Heart left ventricle (tissue), 16 donors: ENCODE measurements around the gene SPO11. TPM values are rescaled to one million over a fixed set of nuclear protein-coding genes. Genes with fewer than 3 reads are reported as not detected.
A peak's percentile ranks its signal among the peaks of the same experiment; 100 is the strongest.

Source experiments
- ATAC-seq, 4 donors: fragments of 200-7000 bp; cut with Tn5 transposase; one replicate each; pipeline ENCODE4 v1.9.1; 2020 to 2022; ENCODE audit warnings: moderate library complexity in 4 of 4, mild to moderate bottlenecking in 3 of 4, moderate number of reproducible peaks in 1 of 4
- DNase-seq, 5 donors: peaks; one replicate each; pipeline ENCODE4 v3.0.0-alpha.2; 2020
- H3K27ac ChIP-seq, 12 donors: fragments of 200-600 bp; sonication (generic) in 4 of 12; one replicate each; pipeline versions ENCODE4 v1.5.0 to v1.8.0; 2016 to 2022; ENCODE audit warnings: mild to moderate bottlenecking in 2 of 12
- H3K27me3 ChIP-seq, 9 donors: fragments of 200-600 bp; sonication (generic) in 2 of 9; one replicate each; pipeline versions ENCODE4 v1.5.1 to v1.8.0; 2016 to 2022; ENCODE audit warnings: mild to moderate bottlenecking in 3 of 9
- H3K36me3 ChIP-seq, 9 donors: fragments of 200-600 bp; sonication (generic) in 2 of 9; one replicate each; pipeline versions ENCODE4 v1.5.0 to v1.8.0; 2018 to 2022; ENCODE audit warnings: mild to moderate bottlenecking in 2 of 9
- H3K4me1 ChIP-seq, 12 donors: fragments of 200-600 bp; sonication (generic) in 4 of 12; one replicate each; pipeline versions ENCODE4 v1.5.0 to v1.8.0; 2016 to 2022; ENCODE audit warnings: mild to moderate bottlenecking in 3 of 12
- H3K4me3 ChIP-seq, 12 donors: fragments of 200-600 bp; sonication (generic) in 4 of 12; one replicate each; pipeline versions ENCODE4 v1.5.0 to v1.8.0; 2017 to 2022; ENCODE audit warnings: mild to moderate bottlenecking in 9 of 12, moderate library complexity in 4 of 12
- H3K9me3 ChIP-seq, 12 donors: fragments of 200-600 bp; sonication (generic) in 4 of 12; one replicate each; pipeline versions ENCODE4 v1.5.0 to v1.8.0; 2016 to 2022; ENCODE audit warnings: mild to moderate bottlenecking in 1 of 12
- CTCF ChIP-seq, 12 donors: fragments of 200-600 bp; sonication (generic) in 4 of 12; IDR thresholded peaks; one replicate each; pipeline versions ENCODE4 v1.5.0 to v1.8.0; 2018 to 2022; ENCODE audit warnings: antibody characterized with exemption in 12 of 12, mild to moderate bottlenecking in 5 of 12
- POLR2A ChIP-seq, 2 donors: fragments of 450-650 bp; IDR thresholded peaks; one replicate each; pipeline ENCODE4 v1.6.1; 2017; ENCODE audit warnings: antibody characterized with exemption in 2 of 2, mild to moderate bottlenecking in 2 of 2, moderate library complexity in 2 of 2
- WGBS, 4 donors: extraction: QIAGEN DNeasy Blood & Tissue Kit in 2 of 4; methylation state at CpG; one replicate each; pipeline versions ENCODE4 v1.1.5 to v1.1.7; 2013 to 2018; 5-methylcytosine and 5-hydroxymethylcytosine counted together
- intact Hi-C, 10 donors: fragments of 100-400 bp; cut with DNase I; formaldehyde crosslinking; loops; one replicate each; pipeline versions ENCODE4 v1.11.1 to v1.14.2; 2022
- polyA plus RNA-seq, 2 donors: library from polyadenylated mRNA; stranded (reverse); fragments of 200-250 nt; gene quantifications; one replicate each; pipeline ENCODE4 v1.2.3, GENCODE V29; 2013
- total RNA-seq, 9 donors: library from RNA; depleted of rRNA in 2 of 9; stranded (reverse); fragments of >200 nt in 2 of 9; fragmentation: NEBNext Ultra II Directional in 3 of 9; extraction: Animal tissue kit (Norgen Biotek cat#: 25700) in 3 of 9; gene quantifications; one replicate each; pipeline versions ENCODE4 v1.1.0 to v1.2.4, GENCODE V29; 2016 to 2023
- donor health status: ischemic (EF 13 %, LVEDD 7.1; RV severe dilation, severe dysfunction).
- donor health status: healthy with polysubstance abuse.
- donor health status: DM: no; HTN: yes; CAD: no.
- donor health status: DM: no; HTN: no; CAD: no.
- donor health status: ischemic (EF 25% LVEDD 6.9; RV normal size, moderate dysfunction).
- donor health status: ischemic (EF 25% LVEDD 5.7; RV mildly dilated, moderate dysfunction).
- donor health status: healthy.
- donor health status: DM: yes; HTN: yes; CAD: no.
- donor health status: ischemic (EF 35%, LVEDD 5.7; RV mildly dilated, moderate dysfunction).
- donor health status: nonischemic (EF 11% LVEDD 7.7; RV severe dilation, severe dysfunction).
- donor health status: DM: yes; HTN: yes; CAD: no.
- donor health status: PGD.
- donor health status: ischemic (EF 29% LVEDD 5.4; RV normal size, mild dysfunction).
- donor health status: nonischemic (EF 23%, LVEDD 6.1; RV moderate dilation, normal function).

Gene SPO11
- total and polyA plus RNA-seq, 11 donors: not detected

- Histone ChIP-seq H3K36me3 (peaks cover 1 to 77% (median 55%) of the 10 kb centered on the region in 9 donors), H3K27me3 (no peaks in the 10 kb centered on the region), H3K27ac (no peak overlapping the region), H3K4me3 (no peak overlapping the region), H3K9me3 (no peaks in the 10 kb centered on the region), H3K4me1 (peaks cover 0 to 29% (median 8%) of the 10 kb centered on the region in 12 donors)
- TF ChIP-seq POLR2A (IDR thresholded peaks at IDR 0.05) (no peak), CTCF (IDR thresholded peaks at IDR 0.05) (no peak)
- ATAC-seq: no peak
- WGBS, 4 donors: 87 to 93% (median 90%) methylated on average over 4 of the region's 4 CpGs
- DNase-seq: no peak
- intact Hi-C loops: loop anchor here in 2 of 10 donors (10.0 kb wide), 1 partner anchor 216 kb away; no protein-coding TSS in a partner anchor
Observed at GRCh38 chr20:57378646-57379262, 49.2 kb downstream of the SPO11 start.

GRCh38 chr20:57379263-57379647 lies 49.7 kb downstream of the SPO11 start:
- no peak overlapping the region for H3K27ac ChIP-seq
- intact Hi-C loops: loop anchor here in 2 of 10 donors (10.0 kb wide), 1 partner anchor 216 kb away; no protein-coding TSS in a partner anchor
- peaks cover 0 to 24% (median 6%) of the 10 kb centered on the region in 12 donors for H3K4me1 ChIP-seq
- DNase-seq (no peak), ATAC-seq (no peak)
- no peaks in the 10 kb centered on the region for H3K9me3 ChIP-seq
- TF ChIP-seq CTCF (IDR thresholded peaks at IDR 0.05) (no peak), POLR2A (IDR thresholded peaks at IDR 0.05) (no peak)
- H3K36me3 ChIP-seq: peaks cover 0 to 72% (median 56%) of the 10 kb centered on the region in 9 donors
- no peak overlapping the region for H3K4me3 ChIP-seq
- H3K27me3 ChIP-seq: no peaks in the 10 kb centered on the region
- 85 to 88% (median 86%) methylated on average over 5 of the region's 5 CpGs for WGBS, 4 donors

GRCh38 chr20:57380081-57380750 lies 50.6 kb downstream of the SPO11 start:
- Histone ChIP-seq H3K9me3 (no peaks in the 10 kb centered on the region), H3K27ac (no peak overlapping the region), H3K27me3 (no peaks in the 10 kb centered on the region), H3K4me3 (no peak overlapping the region), H3K4me1 (peaks cover 0 to 18% (median 11%) of the 10 kb centered on the region in 12 donors), H3K36me3 (peaks cover 0 to 63% (median 46%) of the 10 kb centered on the region in 9 donors)
- peak in 1 of 5 donors; percentile 20 for DNase-seq
- intact Hi-C loops: loop anchor here in 7 of 10 donors (2.0 to 10.0 kb wide), 5 partner anchors 117 to 835 kb away; no protein-coding TSS in a partner anchor
- no peak for ATAC-seq
- no peak for TF ChIP-seq CTCF (IDR thresholded peaks at IDR 0.05)
- TF ChIP-seq POLR2A (IDR thresholded peaks at IDR 0.05): no peak
- WGBS, 4 donors: 88 to 92% (median 91%) methylated on average over 10 of the region's 10 CpGs
